NB4 (cell line): ENCODE data around the gene PDPN.

Experiments used
- POLR2A ChIP-seq: IDR thresholded peaks from 2 replicates; pipeline ENCODE4 v1.6.1; 2011; ENCODE audit warnings: mild to moderate bottlenecking; ENCODE audit not compliant: insufficient read length; ENCODE audit errors: extremely low read depth
- TF ChIP-seq, protein P1 (sequence below): IDR thresholded peaks from one replicate; pipeline ENCODE4 v1.5.1; 2012; ENCODE audit warnings: low read depth, low read length

DNA sequence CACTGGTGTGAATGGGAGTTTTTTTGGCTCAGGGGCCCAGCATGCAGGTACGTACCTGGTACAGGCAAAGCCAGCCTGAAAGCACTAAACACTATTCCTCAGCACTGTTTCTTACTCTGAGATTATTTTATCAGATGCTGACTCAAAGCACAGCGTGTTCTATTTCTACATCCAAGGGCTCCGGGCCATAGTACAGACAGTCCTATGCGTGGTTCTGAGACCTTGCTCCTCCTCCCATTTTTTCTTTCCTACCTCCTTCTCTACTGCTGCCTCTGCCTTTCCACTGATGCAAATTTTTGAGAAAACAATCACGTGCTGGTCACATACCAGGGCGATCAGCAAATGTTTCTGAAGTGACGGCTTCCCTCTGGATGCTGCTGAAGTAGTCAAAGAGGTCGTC lies 36.3 kb downstream of the PDPN start:
- TF ChIP-seq POLR2A, result no peak
- TF ChIP-seq, protein P1, sequence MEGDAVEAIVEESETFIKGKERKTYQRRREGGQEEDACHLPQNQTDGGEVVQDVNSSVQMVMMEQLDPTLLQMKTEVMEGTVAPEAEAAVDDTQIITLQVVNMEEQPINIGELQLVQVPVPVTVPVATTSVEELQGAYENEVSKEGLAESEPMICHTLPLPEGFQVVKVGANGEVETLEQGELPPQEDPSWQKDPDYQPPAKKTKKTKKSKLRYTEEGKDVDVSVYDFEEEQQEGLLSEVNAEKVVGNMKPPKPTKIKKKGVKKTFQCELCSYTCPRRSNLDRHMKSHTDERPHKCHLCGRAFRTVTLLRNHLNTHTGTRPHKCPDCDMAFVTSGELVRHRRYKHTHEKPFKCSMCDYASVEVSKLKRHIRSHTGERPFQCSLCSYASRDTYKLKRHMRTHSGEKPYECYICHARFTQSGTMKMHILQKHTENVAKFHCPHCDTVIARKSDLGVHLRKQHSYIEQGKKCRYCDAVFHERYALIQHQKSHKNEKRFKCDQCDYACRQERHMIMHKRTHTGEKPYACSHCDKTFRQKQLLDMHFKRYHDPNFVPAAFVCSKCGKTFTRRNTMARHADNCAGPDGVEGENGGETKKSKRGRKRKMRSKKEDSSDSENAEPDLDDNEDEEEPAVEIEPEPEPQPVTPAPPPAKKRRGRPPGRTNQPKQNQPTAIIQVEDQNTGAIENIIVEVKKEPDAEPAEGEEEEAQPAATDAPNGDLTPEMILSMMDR, result no peak
